PFSK-1 (cell line): Measurements from ENCODE around the gene ACSF2.

Experiments used
- FOXP2 ChIP-seq: optimal IDR thresholded peaks from 2 replicates; pipeline ENCODE3; 2011; ENCODE audit warnings: borderline replicate concordance, control low read depth, inconsistent platforms; ENCODE audit not compliant: insufficient read depth; ENCODE audit errors: extremely low read length, extremely low read depth
- POLR2AphosphoS5 ChIP-seq: IDR thresholded peaks from 2 replicates; pipeline ENCODE4 v1.6.1; 2012; ENCODE audit warnings: low read depth, mild to moderate bottlenecking, control low read depth, low read length, moderate library complexity
- REST ChIP-seq, 2 experiments: IDR thresholded peaks; 2 replicates each; pipeline versions ENCODE4 v1.6.1 to v1.8.0; 2011 to 2012; ENCODE audit warnings: low read depth in 2 of 2, low read length in 2 of 2, control low read depth in 1 of 2, inconsistent platforms in 1 of 2, mild to moderate bottlenecking in 1 of 2, moderate library complexity in 1 of 2; ENCODE audit not compliant: insufficient read depth in 1 of 2
- SIN3A ChIP-seq: IDR thresholded peaks from 2 replicates; pipeline ENCODE4 v1.6.1; 2012; ENCODE audit warnings: mild to moderate bottlenecking, low read length, moderate library complexity, borderline replicate concordance; ENCODE audit not compliant: insufficient read depth
- TAF1 ChIP-seq: IDR thresholded peaks from 2 replicates; pipeline ENCODE4 v1.6.1; 2012; ENCODE audit warnings: low read length, control low read depth, borderline replicate concordance; ENCODE audit not compliant: insufficient read depth

- TF ChIP-seq POLR2AphosphoS5 (no peak), REST (IDR thresholded peaks at IDR 0.05; ENCODE audit: insufficient read depth in 1 of 2, low read depth in 2 of 2, low read length in 2 of 2) (no peak), SIN3A (no peak), FOXP2 (no peak), TAF1 (no peak)
Measured at GRCh38 chr17:50453901-50454300, 27.9 kb downstream of the ACSF2 start.
